H1 (cell line): Measurements from ENCODE around the gene MGRN1. TPM values are rescaled to one million over a fixed set of nuclear protein-coding genes. Genes with fewer than 3 reads are reported as not detected.
A peak's percentile ranks its signal among the peaks of the same experiment; 100 is the strongest.

ENCODE experiments used
- ATF3 ChIP-seq: IDR thresholded peaks from 2 replicates; pipeline ENCODE4 v1.6.1; 2011; ENCODE audit warnings: low read depth, mild to moderate bottlenecking, low read length; ENCODE audit not compliant: insufficient read depth
- BCL11A ChIP-seq, 2 experiments: IDR thresholded peaks; one replicate each; pipeline ENCODE4 v1.6.1; 2011; ENCODE audit warnings: low read depth in 2 of 2, low read length in 2 of 2, mild to moderate bottlenecking in 2 of 2
- CBX8 ChIP-seq: fragments of 300-800, 300-1000 bp; sonication (generic); IDR thresholded peaks from 2 replicates; pipeline ENCODE4 v1.7.1; 2016; ENCODE audit warnings: low read depth, low read length, borderline replicate concordance
- CREB1 ChIP-seq: IDR thresholded peaks from 2 replicates; pipeline ENCODE4 v1.6.1; 2012; ENCODE audit warnings: inconsistent platforms
- E2F6 ChIP-seq: IDR thresholded peaks from 2 replicates; pipeline ENCODE4 v1.6.1; 2012; ENCODE audit warnings: inconsistent platforms
- EGR1 ChIP-seq: IDR thresholded peaks from 2 replicates; pipeline ENCODE4 v1.6.1; 2011; ENCODE audit warnings: low read depth, low read length, borderline replicate concordance
- GABPA ChIP-seq: IDR thresholded peaks from 2 replicates; pipeline ENCODE4 v1.6.1; 2011; ENCODE audit warnings: mild to moderate bottlenecking, low read length, moderate library complexity, borderline replicate concordance; ENCODE audit not compliant: insufficient read depth
- HDAC2 ChIP-seq, 2 experiments: fragments of 300-600 bp in 1 of 2; sonication (generic) in 1 of 2; IDR thresholded peaks; 2 replicates each; pipeline ENCODE4 v1.6.1; 2011 to 2012; ENCODE audit warnings: low read depth in 2 of 2, low read length in 2 of 2, mild to moderate bottlenecking in 2 of 2, moderate library complexity in 2 of 2, borderline replicate concordance in 1 of 2, inconsistent platforms in 1 of 2
- JUN ChIP-seq: IDR thresholded peaks from 2 replicates; pipeline ENCODE4 v1.6.1; 2011; ENCODE audit warnings: low read depth, mild to moderate bottlenecking, improper control_type of control experiment, low read length
- POLR2AphosphoS5 ChIP-seq: IDR thresholded peaks from 2 replicates; pipeline ENCODE4 v1.6.1; 2011; ENCODE audit warnings: low read depth, low read length
- RNF2 ChIP-seq: fragments of 200-900, 300-1000 bp; sonication (generic); IDR thresholded peaks from 2 replicates; pipeline ENCODE4 v1.7.1; 2016; ENCODE audit warnings: borderline replicate concordance, low read depth, mild to moderate bottlenecking, antibody characterized with exemption, low read length; ENCODE audit not compliant: poor library complexity, severe bottlenecking; ENCODE audit errors: missing control alignments
- SAP30 ChIP-seq: fragments of 300-600 bp; sonication (generic); IDR thresholded peaks from 2 replicates; pipeline ENCODE4 v1.7.1; 2012; ENCODE audit warnings: low read length, moderate library complexity, mild to moderate bottlenecking, inconsistent platforms; ENCODE audit not compliant: insufficient read depth, insufficient replicate concordance
- SP1 ChIP-seq: IDR thresholded peaks from 2 replicates; pipeline ENCODE4 v1.6.1; 2011; ENCODE audit warnings: low read depth, low read length
- SP2 ChIP-seq: IDR thresholded peaks from 2 replicates; pipeline ENCODE4 v1.6.1; 2012; ENCODE audit warnings: mild to moderate bottlenecking, low read length, inconsistent platforms
- TBP ChIP-seq: IDR thresholded peaks from 2 replicates; pipeline ENCODE4 v1.6.1; 2011; ENCODE audit warnings: low read depth, low read length, improper control_type of control experiment
- USF2 ChIP-seq: IDR thresholded peaks from 2 replicates; pipeline ENCODE4 v1.6.1; 2011; ENCODE audit warnings: low read length, improper control_type of control experiment
- YY1 ChIP-seq: IDR thresholded peaks from 2 replicates; pipeline ENCODE4 v1.6.1; 2011; ENCODE audit warnings: low read depth, mild to moderate bottlenecking, low read length
- polyA plus RNA-seq, 7 experiments: library from polyadenylated mRNA; depleted of rRNA in 3 of 7; stranded (reverse) in 5 of 7; unstranded in 2 of 7; fragments of >200 nt in 5 of 7; fragments of 200-250 nt in 2 of 7; gene quantifications; 1 replicate in 5 of 7; 2 replicates in 1 of 7; 4 replicates in 1 of 7; pipeline versions ENCODE4 v1.2.1 to v1.2.3, GENCODE V29; 2011 to 2013; ENCODE audit warnings: missing spikeins in 2 of 7, mixed read lengths in 2 of 7
- total RNA-seq: library from RNA; stranded (reverse); fragmentation: NEBNext Ultra II Directional; extraction: Animal tissue kit (Norgen Biotek cat#: 25700); gene quantifications from 2 replicates; pipeline ENCODE4 v1.2.1, GENCODE V29; 2021

The MGRN1 gene
- total and polyA plus RNA-seq, 2 of the 8 experiments (the other 6 are each of a cell fraction or from before 2014, with no cell fraction given), result 15.0 to 82.3 TPM

- TF ChIP-seq JUN (no peak), USF2 (no peak), YY1 (no peak), CBX8 (no peak), ATF3 (no peak), SAP30 (peak; percentile 97), TBP (peak; percentile 23; the same call in 1 of the 2 replicates), BCL11A (IDR thresholded peaks at IDR 0.05; ENCODE audit: low read depth in 2 of 2, low read length in 2 of 2) (no peak), EGR1 (no peak), SP2 (peak; percentile 18; the same call in 1 of the 2 replicates), RNF2 (no peak), SP1 (peak; percentile 59), E2F6 (0 out of 2 replicates have a peak, but pooled peaks have one; percentile 10), GABPA (peak; percentile 91), CREB1 (peak; percentile 21; the same call in 1 of the 2 replicates), HDAC2 (IDR thresholded peaks at IDR 0.05; ENCODE audit: borderline replicate concordance in 1 of 2, low read depth in 2 of 2, low read length in 2 of 2) (peak in 1 of 2 experiments; percentile 99; a peak in 2 of 4 replicates), POLR2AphosphoS5 (no peak)
- TF ChIP-seq, all 59 proteins: peak for 18
Observed at GRCh38 chr16:4734063-4734729, 109.6 kb downstream of the MGRN1 start, which contains the start of the genes ANKS3 and DNAAF8 (continued).
